ENCODE measurements around the gene CD276. TPM values are rescaled to one million over a fixed set of nuclear protein-coding genes. Genes with fewer than 3 reads are reported as not detected.
A peak's percentile ranks its signal among the peaks of the same experiment; 100 is the strongest.

CD276 gene
- total and polyA plus RNA-seq, 2 donors: 4.2 to 11.3 TPM

DNA sequence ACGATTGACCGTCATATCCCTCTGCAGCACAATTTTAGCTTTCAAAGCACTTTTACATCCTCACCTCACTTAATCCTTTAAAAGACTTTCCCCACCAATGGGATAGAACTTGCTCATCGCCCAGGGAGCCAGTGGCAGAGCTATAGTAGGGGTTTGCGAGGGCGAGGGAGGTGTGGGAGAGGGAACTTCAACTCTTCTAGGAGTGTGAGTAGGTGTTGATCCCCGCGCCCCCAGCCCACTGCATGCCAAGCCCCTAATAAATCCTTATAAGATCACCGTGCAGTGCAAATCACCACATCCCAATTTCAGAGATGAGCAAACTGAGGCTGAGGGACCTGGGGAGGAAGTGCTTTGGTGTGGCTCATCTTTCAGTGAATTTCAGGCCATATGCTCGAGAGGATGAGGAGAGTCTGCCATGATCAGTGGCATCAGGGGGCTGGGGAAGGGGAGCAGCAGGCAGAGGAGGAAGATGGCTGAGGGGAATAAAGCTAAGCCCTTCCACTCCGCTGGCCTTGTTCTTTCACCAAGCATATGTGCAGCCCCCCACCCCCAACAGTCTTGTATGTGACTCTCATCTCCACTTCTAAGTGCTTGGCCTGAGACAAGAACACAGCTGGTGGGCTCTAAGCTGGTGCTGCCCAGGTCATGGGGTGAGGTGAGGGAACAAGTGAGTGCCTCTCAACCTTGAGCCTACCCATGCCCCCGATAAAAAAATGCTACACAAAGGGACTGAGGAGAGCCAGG lies 63.8 kb downstream of the CD276 start:
- no peak for DNase-seq (ENCODE audit: low read depth in 6 of 9, low spot score in 9 of 9)
- H3K36me3 ChIP-seq (ENCODE audit: control insufficient read depth in 2 of 2, insufficient read depth in 2 of 2, low read length in 1 of 2): no peaks in the 10 kb centered on the region
- peaks cover 20 to 65% of the 10 kb centered on the region in 2 donors for H3K27me3 ChIP-seq (ENCODE audit: control insufficient read depth in 2 of 2, insufficient read depth in 1 of 2, low read length in 1 of 2)
- H3K4me1 ChIP-seq (ENCODE audit: control insufficient read depth in 2 of 2, insufficient read depth in 2 of 2, low read length in 2 of 2): no peaks in the 10 kb centered on the region
- 81% methylated on average over 11 of the region's 11 CpGs for WGBS
- H3K9me3 ChIP-seq (ENCODE audit: control insufficient read depth in 2 of 2, insufficient read depth in 1 of 2, low read length in 1 of 2): no peaks in the 10 kb centered on the region
- no peak overlapping the region for H3K27ac ChIP-seq (ENCODE audit: low read depth in 1 of 2, low read length in 1 of 2)
- H3K4me3 ChIP-seq (ENCODE audit: low read length in 2 of 2): no peak overlapping the region

DNA sequence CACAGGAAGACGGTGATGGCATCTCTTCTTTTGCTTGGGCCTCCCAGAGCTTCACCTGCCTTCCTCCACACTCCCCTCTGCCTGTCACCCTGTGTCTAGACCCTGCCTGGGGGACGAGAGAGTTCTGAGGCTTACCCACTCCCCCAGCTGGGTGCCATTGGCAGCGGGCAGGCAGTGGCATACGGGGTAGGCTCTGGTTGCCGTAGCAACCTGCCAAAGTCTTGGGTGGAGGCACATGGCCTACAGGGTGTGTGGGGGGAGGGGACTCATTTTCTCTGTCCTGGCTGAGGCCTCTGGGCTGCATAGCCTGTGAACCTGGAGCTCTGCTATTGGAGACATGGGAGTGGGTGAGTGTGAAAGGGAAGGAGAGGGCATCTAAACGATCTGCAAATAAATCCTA lies 64.5 kb downstream of the CD276 start:
- no peak overlapping the region for H3K27ac ChIP-seq (ENCODE audit: low read depth in 1 of 2, low read length in 1 of 2)
- no peaks in the 10 kb centered on the region for H3K36me3 ChIP-seq (ENCODE audit: control insufficient read depth in 2 of 2, insufficient read depth in 2 of 2, low read length in 1 of 2)
- DNase-seq (ENCODE audit: low read depth in 6 of 9, low spot score in 9 of 9): no peak
- WGBS: 75% methylated on average over 6 of the region's 6 CpGs
- H3K4me3 ChIP-seq (ENCODE audit: low read length in 2 of 2): no peak overlapping the region
- no peaks in the 10 kb centered on the region for H3K9me3 ChIP-seq (ENCODE audit: control insufficient read depth in 2 of 2, insufficient read depth in 1 of 2, low read length in 1 of 2)
- no peaks in the 10 kb centered on the region for H3K4me1 ChIP-seq (ENCODE audit: control insufficient read depth in 2 of 2, insufficient read depth in 2 of 2, low read length in 2 of 2)
- peaks cover 27 to 71% of the 10 kb centered on the region in 2 donors for H3K27me3 ChIP-seq (ENCODE audit: control insufficient read depth in 2 of 2, insufficient read depth in 1 of 2, low read length in 1 of 2)

DNA sequence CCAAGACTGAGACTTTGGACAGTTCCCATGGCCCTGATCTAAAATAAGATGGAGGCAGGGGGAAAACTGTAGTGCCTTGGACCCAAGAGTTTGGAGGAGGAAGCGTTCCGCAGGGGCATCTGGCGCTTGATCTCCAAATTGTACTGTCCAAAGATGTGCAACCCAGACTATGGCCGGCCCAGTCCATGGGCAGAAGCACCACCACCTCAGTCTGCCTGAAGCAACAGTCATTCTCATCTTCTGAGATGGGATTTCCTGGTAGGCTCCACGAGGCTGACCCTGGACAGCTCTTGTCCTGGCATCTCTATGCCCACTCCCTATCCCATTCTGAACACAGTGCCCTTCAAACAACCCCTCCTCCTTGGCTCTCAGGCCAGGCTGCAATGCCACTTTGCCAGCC lies 65.3 kb downstream of the CD276 start:
- H3K36me3 ChIP-seq (ENCODE audit: control insufficient read depth in 2 of 2, insufficient read depth in 2 of 2, low read length in 1 of 2): no peaks in the 10 kb centered on the region
- H3K4me1 ChIP-seq (ENCODE audit: control insufficient read depth in 2 of 2, insufficient read depth in 2 of 2, low read length in 2 of 2): no peaks in the 10 kb centered on the region
- WGBS: 88% methylated on average over 5 of the region's 5 CpGs
- peaks cover 35 to 79% of the 10 kb centered on the region in 2 donors for H3K27me3 ChIP-seq (ENCODE audit: control insufficient read depth in 2 of 2, insufficient read depth in 1 of 2, low read length in 1 of 2)
- no peak overlapping the region for H3K27ac ChIP-seq (ENCODE audit: low read depth in 1 of 2, low read length in 1 of 2)
- DNase-seq (ENCODE audit: low read depth in 6 of 9, low spot score in 9 of 9): no peak
- H3K4me3 ChIP-seq (ENCODE audit: low read length in 2 of 2): no peak overlapping the region
- no peaks in the 10 kb centered on the region for H3K9me3 ChIP-seq (ENCODE audit: control insufficient read depth in 2 of 2, insufficient read depth in 1 of 2, low read length in 1 of 2)

DNA sequence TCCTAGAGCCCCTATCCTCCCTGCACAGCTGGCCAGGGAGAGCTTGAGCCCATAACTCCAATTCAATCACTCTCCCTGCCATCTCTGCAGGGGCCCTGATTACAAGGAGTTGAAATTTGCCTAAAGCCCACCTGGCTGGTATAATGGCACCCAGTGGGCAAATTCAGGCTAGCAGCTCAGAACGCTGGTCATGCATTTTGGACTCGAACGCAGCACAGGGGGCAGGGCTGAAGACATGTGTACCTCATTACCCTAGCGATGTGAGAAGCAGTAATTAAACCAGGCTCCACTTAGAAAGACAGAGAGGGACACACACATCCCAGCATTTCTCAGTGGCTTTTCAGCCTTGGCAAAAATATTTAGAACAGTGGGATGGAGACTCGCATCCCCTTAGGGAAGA lies 65.8 kb downstream of the CD276 start:
- H3K36me3 ChIP-seq (ENCODE audit: control insufficient read depth in 2 of 2, insufficient read depth in 2 of 2, low read length in 1 of 2): no peaks in the 10 kb centered on the region
- no peaks in the 10 kb centered on the region for H3K9me3 ChIP-seq (ENCODE audit: control insufficient read depth in 2 of 2, insufficient read depth in 1 of 2, low read length in 1 of 2)
- H3K27me3 ChIP-seq (ENCODE audit: control insufficient read depth in 2 of 2, insufficient read depth in 1 of 2, low read length in 1 of 2): peaks cover 40 to 84% of the 10 kb centered on the region in 2 donors
- H3K27ac ChIP-seq (ENCODE audit: low read depth in 1 of 2, low read length in 1 of 2): no peak overlapping the region
- 94% methylated on average over 5 of the region's 5 CpGs for WGBS
- no peaks in the 10 kb centered on the region for H3K4me1 ChIP-seq (ENCODE audit: control insufficient read depth in 2 of 2, insufficient read depth in 2 of 2, low read length in 2 of 2)
- H3K4me3 ChIP-seq (ENCODE audit: low read length in 2 of 2): no peak overlapping the region
- DNase-seq (ENCODE audit: low read depth in 6 of 9, low spot score in 9 of 9): no peak

GRCh38 chr15:73750438-73750837 lies 66.3 kb downstream of the CD276 start:
- 90% methylated on average over 4 of the region's 4 CpGs for WGBS
- Histone ChIP-seq H3K4me3 (ENCODE audit: low read length in 2 of 2) (no peak overlapping the region), H3K27me3 (ENCODE audit: control insufficient read depth in 2 of 2, insufficient read depth in 1 of 2, low read length in 1 of 2) (peaks cover 40 to 86% of the 10 kb centered on the region in 2 donors), H3K36me3 (ENCODE audit: control insufficient read depth in 2 of 2, insufficient read depth in 2 of 2, low read length in 1 of 2) (no peaks in the 10 kb centered on the region), H3K9me3 (ENCODE audit: control insufficient read depth in 2 of 2, insufficient read depth in 1 of 2, low read length in 1 of 2) (no peaks in the 10 kb centered on the region), H3K4me1 (ENCODE audit: control insufficient read depth in 2 of 2, insufficient read depth in 2 of 2, low read length in 2 of 2) (no peaks in the 10 kb centered on the region), H3K27ac (ENCODE audit: low read depth in 1 of 2, low read length in 1 of 2) (no peak overlapping the region)
- DNase-seq (ENCODE audit: low read depth in 6 of 9, low spot score in 9 of 9): no peak

DNA sequence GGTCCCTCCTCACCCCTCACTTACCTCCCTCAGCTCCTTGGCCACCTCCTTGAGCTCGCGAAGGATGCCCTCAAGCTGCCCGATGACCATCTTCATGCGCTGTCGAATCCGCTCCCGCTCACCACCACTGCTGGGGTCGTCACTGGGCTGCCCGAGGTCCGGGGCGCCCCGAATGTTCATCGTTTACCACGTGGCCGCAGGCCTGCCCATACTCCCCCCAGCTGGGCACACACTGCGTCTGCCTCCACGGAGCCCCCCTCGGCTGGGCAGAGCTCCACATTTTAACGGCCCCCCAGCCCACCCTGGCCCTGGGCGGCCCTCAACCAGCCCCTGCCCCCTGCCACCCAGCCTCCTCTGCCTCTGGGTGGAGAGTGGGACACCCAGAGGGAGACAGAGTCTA lies 66.8 kb downstream of the CD276 start:
- 88% methylated on average over 20 of the region's 20 CpGs for WGBS
- Histone ChIP-seq H3K4me1 (ENCODE audit: control insufficient read depth in 2 of 2, insufficient read depth in 2 of 2, low read length in 2 of 2) (no peaks in the 10 kb centered on the region), H3K9me3 (ENCODE audit: control insufficient read depth in 2 of 2, insufficient read depth in 1 of 2, low read length in 1 of 2) (no peaks in the 10 kb centered on the region), H3K27ac (ENCODE audit: low read depth in 1 of 2, low read length in 1 of 2) (no peak overlapping the region), H3K27me3 (ENCODE audit: control insufficient read depth in 2 of 2, insufficient read depth in 1 of 2, low read length in 1 of 2) (peaks cover 40 to 88% of the 10 kb centered on the region in 2 donors), H3K4me3 (ENCODE audit: low read length in 2 of 2) (no peak overlapping the region), H3K36me3 (ENCODE audit: control insufficient read depth in 2 of 2, insufficient read depth in 2 of 2, low read length in 1 of 2) (no peaks in the 10 kb centered on the region)
- no peak for DNase-seq (ENCODE audit: low read depth in 6 of 9, low spot score in 9 of 9)

- WGBS: 18% methylated on average over 9 of the region's 9 CpGs
- Histone ChIP-seq H3K27ac (ENCODE audit: low read depth in 1 of 2, low read length in 1 of 2) (no peak overlapping the region), H3K4me3 (ENCODE audit: low read length in 2 of 2) (no peak overlapping the region), H3K27me3 (ENCODE audit: control insufficient read depth in 2 of 2, insufficient read depth in 1 of 2, low read length in 1 of 2) (peaks cover 42 to 87% of the 10 kb centered on the region in 2 donors), H3K4me1 (ENCODE audit: control insufficient read depth in 2 of 2, insufficient read depth in 2 of 2, low read length in 2 of 2) (no peaks in the 10 kb centered on the region), H3K36me3 (ENCODE audit: control insufficient read depth in 2 of 2, insufficient read depth in 2 of 2, low read length in 1 of 2) (no peaks in the 10 kb centered on the region), H3K9me3 (ENCODE audit: control insufficient read depth in 2 of 2, insufficient read depth in 1 of 2, low read length in 1 of 2) (no peaks in the 10 kb centered on the region)
- DNase-seq (ENCODE audit: low read depth in 6 of 9, low spot score in 9 of 9): no peak
Observed at GRCh38 chr15:73751511-73751898, 67.3 kb downstream of the CD276 start.

DNA sequence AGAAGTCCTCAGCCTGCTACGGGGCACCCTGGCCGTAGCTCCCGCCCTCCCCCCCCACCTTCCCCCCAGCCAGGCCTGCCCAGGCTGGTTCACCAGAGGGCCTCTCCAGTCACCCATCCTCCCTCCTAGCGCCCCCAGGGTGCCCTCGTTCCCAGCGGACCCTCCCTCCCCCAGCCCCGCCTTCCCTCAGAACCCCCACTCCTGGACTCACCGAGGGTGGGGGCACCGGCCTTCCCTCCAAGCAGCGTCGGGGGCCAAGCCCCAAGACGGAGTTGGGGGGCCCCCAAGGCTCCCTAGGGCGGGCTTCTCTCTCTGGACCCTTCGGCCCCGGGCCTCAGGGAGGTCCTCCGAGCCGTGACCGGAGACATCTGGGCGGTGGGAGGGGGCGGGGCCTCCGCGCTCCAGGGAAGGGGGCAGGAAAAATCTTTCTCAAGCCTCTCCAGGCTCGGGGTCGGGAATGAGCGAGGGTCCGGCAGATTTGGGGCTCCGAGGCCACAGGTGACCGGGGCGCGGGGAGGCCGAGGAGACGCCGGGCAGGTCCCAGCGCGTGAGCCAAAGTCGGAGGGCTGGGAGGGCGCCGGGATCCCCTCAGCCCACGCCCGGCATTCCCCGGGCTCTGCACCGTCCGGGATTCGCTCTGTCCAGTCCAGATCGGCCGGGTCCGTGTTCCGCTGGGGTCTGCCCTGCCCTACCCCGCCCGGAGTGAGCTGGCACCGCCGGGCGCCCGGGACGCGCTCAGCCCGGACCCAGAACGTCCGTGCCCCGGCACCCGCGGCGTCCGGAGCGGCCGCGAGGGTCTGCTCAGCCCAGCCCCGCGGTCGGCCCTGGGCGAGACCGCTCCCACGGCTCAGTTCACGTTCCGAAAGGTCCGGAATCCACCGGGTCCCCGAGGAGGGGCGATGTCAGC lies 68.0 kb downstream of the CD276 start:
- H3K27me3 ChIP-seq (ENCODE audit: control insufficient read depth in 2 of 2, insufficient read depth in 1 of 2, low read length in 1 of 2): peaks cover 42 to 80% of the 10 kb centered on the region in 2 donors

GRCh38 chr15:73752806-73753193 lies 68.6 kb downstream of the CD276 start:
- Histone ChIP-seq H3K4me3 (ENCODE audit: low read length in 2 of 2) (peak overlapping the region in 1 of 2 donors; percentile 15), H3K36me3 (ENCODE audit: control insufficient read depth in 2 of 2, insufficient read depth in 2 of 2, low read length in 1 of 2) (no peaks in the 10 kb centered on the region), H3K27me3 (ENCODE audit: control insufficient read depth in 2 of 2, insufficient read depth in 1 of 2, low read length in 1 of 2) (peaks cover 42 to 74% of the 10 kb centered on the region in 2 donors), H3K27ac (ENCODE audit: low read depth in 1 of 2, low read length in 1 of 2) (no peak overlapping the region), H3K4me1 (ENCODE audit: control insufficient read depth in 2 of 2, insufficient read depth in 2 of 2, low read length in 2 of 2) (no peaks in the 10 kb centered on the region), H3K9me3 (ENCODE audit: control insufficient read depth in 2 of 2, insufficient read depth in 1 of 2, low read length in 1 of 2) (no peaks in the 10 kb centered on the region)
- 2% methylated on average over 51 of the region's 56 CpGs for WGBS
- no peak for DNase-seq (ENCODE audit: low read depth in 6 of 9, low spot score in 9 of 9)

More for the DNA sequence above, 68.0 kb downstream of the CD276 start:
- Histone ChIP-seq H3K9me3 (ENCODE audit: control insufficient read depth in 2 of 2, insufficient read depth in 1 of 2, low read length in 1 of 2) (no peaks in the 10 kb centered on the region), H3K4me1 (ENCODE audit: control insufficient read depth in 2 of 2, insufficient read depth in 2 of 2, low read length in 2 of 2) (no peaks in the 10 kb centered on the region), H3K27ac (ENCODE audit: low read depth in 1 of 2, low read length in 1 of 2) (no peak overlapping the region), H3K36me3 (ENCODE audit: control insufficient read depth in 2 of 2, insufficient read depth in 2 of 2, low read length in 1 of 2) (no peaks in the 10 kb centered on the region), H3K4me3 (ENCODE audit: low read length in 2 of 2) (peak overlapping the region in 1 of 2 donors; percentile 15)
- WGBS: 2% methylated on average over 79 of the region's 79 CpGs
- no peak for DNase-seq (ENCODE audit: low read depth in 6 of 9, low spot score in 9 of 9)

Measured in thymus (tissue), 11 donors.